OCI-LY7 (cell line): ENCODE data around the gene CCDC73.

Source experiments
- EZH2phosphoT487 ChIP-seq: fragments of 200-600 bp; sonication (generic); IDR thresholded peaks from 2 replicates; pipeline ENCODE4 v1.6.1; 2018; ENCODE audit warnings: low read depth, borderline replicate concordance, mild to moderate bottlenecking, mixed run types, antibody characterized with exemption, low read length, moderate library complexity, mixed read lengths
- TF ChIP-seq, protein P1 (sequence below): fragments of 200-600 bp; sonication (generic); conservative IDR thresholded peaks from 2 replicates; pipeline ENCODE4 v1.5.1; 2014; ENCODE audit warnings: mild to moderate bottlenecking, antibody characterized with exemption, low read length, moderate library complexity, mixed read lengths

DNA sequence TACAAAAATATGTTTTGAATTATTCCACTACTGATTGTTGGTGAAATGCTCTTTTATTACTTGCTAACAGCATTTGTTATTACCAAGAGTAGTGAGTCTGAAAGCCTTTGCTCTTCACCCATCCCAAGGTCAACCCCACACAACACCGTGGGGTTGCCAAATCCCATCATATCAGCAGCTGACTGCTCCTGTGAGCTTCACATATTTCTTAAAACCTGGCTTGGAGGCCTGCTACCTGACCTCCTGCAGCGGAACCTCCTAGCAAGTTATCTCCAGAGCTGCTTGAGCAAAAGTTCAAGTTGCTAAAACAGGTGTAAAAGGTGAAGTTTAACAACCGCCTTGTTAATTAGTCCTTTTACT, 230.9 kb downstream of the CCDC73 start:
- TF ChIP-seq, protein P1, sequence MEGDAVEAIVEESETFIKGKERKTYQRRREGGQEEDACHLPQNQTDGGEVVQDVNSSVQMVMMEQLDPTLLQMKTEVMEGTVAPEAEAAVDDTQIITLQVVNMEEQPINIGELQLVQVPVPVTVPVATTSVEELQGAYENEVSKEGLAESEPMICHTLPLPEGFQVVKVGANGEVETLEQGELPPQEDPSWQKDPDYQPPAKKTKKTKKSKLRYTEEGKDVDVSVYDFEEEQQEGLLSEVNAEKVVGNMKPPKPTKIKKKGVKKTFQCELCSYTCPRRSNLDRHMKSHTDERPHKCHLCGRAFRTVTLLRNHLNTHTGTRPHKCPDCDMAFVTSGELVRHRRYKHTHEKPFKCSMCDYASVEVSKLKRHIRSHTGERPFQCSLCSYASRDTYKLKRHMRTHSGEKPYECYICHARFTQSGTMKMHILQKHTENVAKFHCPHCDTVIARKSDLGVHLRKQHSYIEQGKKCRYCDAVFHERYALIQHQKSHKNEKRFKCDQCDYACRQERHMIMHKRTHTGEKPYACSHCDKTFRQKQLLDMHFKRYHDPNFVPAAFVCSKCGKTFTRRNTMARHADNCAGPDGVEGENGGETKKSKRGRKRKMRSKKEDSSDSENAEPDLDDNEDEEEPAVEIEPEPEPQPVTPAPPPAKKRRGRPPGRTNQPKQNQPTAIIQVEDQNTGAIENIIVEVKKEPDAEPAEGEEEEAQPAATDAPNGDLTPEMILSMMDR, result no peak
- TF ChIP-seq EZH2phosphoT487, result no peak
